Endothelial cell of umbilical vein (primary cell): ENCODE results near the gene CDC20. TPM values are rescaled to one million over a fixed set of nuclear protein-coding genes. Genes with fewer than 3 reads are reported as not detected.

Experiments used
- BruUV-seq: library from RNA; stranded (reverse); fragments of 400-500 nt; replicated peaks from 2 replicates; lab custom pipeline; 2021; lab: Mats Ljungman, UMichigan
- CTCF ChIA-PET: fragments of 300-600, 350-600 bp; sonication (Branson Sonifier 250); formaldehyde crosslinking; loops from one replicate; lab custom pipeline; 2021; ENCODE audit warnings: antibody characterized with exemption, inconsistent platforms; lab: Charles Lee
- POLR2A ChIA-PET: fragments of 300-600, 350-600 bp; sonication (Branson Sonifier 250); formaldehyde crosslinking; loops from one replicate; lab custom pipeline; 2021; ENCODE audit warnings: antibody characterized with exemption, inconsistent platforms; lab: Charles Lee
- DNase-seq: peaks from one replicate; pipeline ENCODE4 v3.0.0-alpha.2; 2011; ENCODE audit warnings: low read depth, low spot score
- FAIRE-seq: peaks from 2 replicates; lab custom pipeline; 2011; peaks lifted over from hg19 to GRCh38; lab: Jason Lieb, UNC
- H2AFZ ChIP-seq: 2 replicates; pipeline ENCODE4 v1.6.0; 2012; ENCODE audit warnings: low read depth, low read length, control low read depth, inconsistent platforms
- H3K27ac ChIP-seq: 2 replicates; pipeline ENCODE4 v1.5.1; 2011; ENCODE audit warnings: low read depth, mild to moderate bottlenecking, control low read depth, low read length, moderate library complexity; ENCODE audit not compliant: insufficient read depth
- H3K27me3 ChIP-seq, 2 experiments: 2 replicates each; pipeline versions ENCODE4 v1.6.0 to v1.6.1; 2011; ENCODE audit warnings: low read length in 2 of 2, mixed read lengths in 1 of 2; ENCODE audit not compliant: control insufficient read depth in 2 of 2, insufficient read depth in 2 of 2
- H3K36me3 ChIP-seq, 2 experiments: 2 replicates in 1 of 2; 3 replicates in 1 of 2; pipeline ENCODE4 v1.5.1; 2011; ENCODE audit warnings: low read length in 2 of 2, mild to moderate bottlenecking in 1 of 2, moderate library complexity in 1 of 2; ENCODE audit not compliant: control insufficient read depth in 2 of 2, insufficient read depth in 2 of 2; ENCODE audit errors: extremely low read depth in 1 of 2
- H3K4me1 ChIP-seq: 3 replicates; pipeline ENCODE4 v1.5.1; 2011; ENCODE audit warnings: mild to moderate bottlenecking, low read length; ENCODE audit not compliant: control insufficient read depth, insufficient read depth; ENCODE audit errors: extremely low read depth
- H3K4me2 ChIP-seq: 2 replicates; pipeline ENCODE4 v1.6.1; 2011; ENCODE audit warnings: low read length, control low read depth, mixed read lengths; ENCODE audit not compliant: insufficient read depth
- H3K4me3 ChIP-seq, 3 experiments: fragments of 200-600 bp in 1 of 3; sonication (generic), shearing (Covaris generic) in 1 of 3; replicated peaks in 1 of 3; 2 replicates each; pipeline ENCODE4 v1.5.1; 2011 to 2016; ENCODE audit warnings: control low read depth in 3 of 3, low read length in 3 of 3, mild to moderate bottlenecking in 2 of 3, inconsistent platforms in 1 of 3, low read depth in 1 of 3, moderate library complexity in 1 of 3; ENCODE audit not compliant: insufficient read depth in 1 of 3
- H3K79me2 ChIP-seq: 2 replicates; pipeline ENCODE4 v1.6.0; 2012; ENCODE audit warnings: low read length, inconsistent platforms; ENCODE audit not compliant: control insufficient read depth, insufficient read depth
- H3K9ac ChIP-seq: replicated peaks from 2 replicates; pipeline ENCODE3; 2011; ENCODE audit warnings: low read length, control low read depth; ENCODE audit not compliant: insufficient read depth; ENCODE audit errors: extremely low read depth
- H3K9me1 ChIP-seq: replicated peaks from 3 replicates; pipeline ENCODE4 v1.6.0; 2011; ENCODE audit warnings: mild to moderate bottlenecking, low read length; ENCODE audit not compliant: control insufficient read depth, insufficient read depth; ENCODE audit errors: extremely low read depth
- H3K9me3 ChIP-seq: replicated peaks from 2 replicates; pipeline ENCODE4 v1.5.1; 2012; ENCODE audit warnings: low read length, inconsistent platforms; ENCODE audit not compliant: control insufficient read depth, insufficient read depth
- H4K20me1 ChIP-seq: replicated peaks from 2 replicates; pipeline ENCODE3; 2011; ENCODE audit warnings: mild to moderate bottlenecking, low read length; ENCODE audit not compliant: control insufficient read depth, insufficient read depth; ENCODE audit errors: extremely low read depth
- CTCF ChIP-seq, 2 donors: IDR thresholded peaks; 1 replicate in 1 of 2; 2 replicates in 1 of 2; pipeline ENCODE4 v1.5.1; 2011; ENCODE audit warnings: low read length in 2 of 2, mild to moderate bottlenecking in 2 of 2, moderate library complexity in 2 of 2, control low read depth in 1 of 2, inconsistent platforms in 1 of 2, low read depth in 1 of 2; ENCODE audit not compliant: insufficient read depth in 1 of 2; ENCODE audit errors: extremely low read depth in 1 of 2
- EZH2 ChIP-seq: IDR thresholded peaks from 2 replicates; pipeline ENCODE4 v1.6.1; 2012; ENCODE audit warnings: borderline replicate concordance, low read depth, mild to moderate bottlenecking, moderate library complexity, low read length, inconsistent platforms; ENCODE audit not compliant: severe bottlenecking
- FOS ChIP-seq: IDR thresholded peaks from 2 replicates; pipeline ENCODE4 v1.6.1; 2011; ENCODE audit warnings: mild to moderate bottlenecking, low read length, moderate library complexity, borderline replicate concordance; ENCODE audit not compliant: insufficient read depth
- GATA2 ChIP-seq: IDR thresholded peaks from 2 replicates; pipeline ENCODE4 v1.7.0; 2011; ENCODE audit warnings: low read depth, mild to moderate bottlenecking, moderate library complexity, mixed read lengths, low read length; ENCODE audit not compliant: insufficient read length, insufficient read depth
- JUN ChIP-seq: IDR thresholded peaks from 2 replicates; pipeline ENCODE4 v1.6.1; 2011; ENCODE audit warnings: borderline replicate concordance, low read depth; ENCODE audit not compliant: insufficient read length, insufficient read depth
- MAX ChIP-seq: IDR thresholded peaks from 2 replicates; pipeline ENCODE4 v1.6.1; 2011; ENCODE audit not compliant: insufficient read depth, insufficient read length
- MYC ChIP-seq: IDR thresholded peaks from one replicate; pipeline ENCODE4 v1.6.1; 2011; ENCODE audit warnings: mild to moderate bottlenecking, low read depth, low read length
- POLR2A ChIP-seq: IDR thresholded peaks from 2 replicates; pipeline ENCODE4 v1.6.1; 2012; ENCODE audit warnings: low read depth, mild to moderate bottlenecking, control low read depth, low read length
- POLR2AphosphoS5 ChIP-seq: IDR thresholded peaks from 2 replicates; pipeline ENCODE4 v1.6.1; 2012; ENCODE audit warnings: low read depth, mild to moderate bottlenecking, control low read depth, low read length, moderate library complexity; ENCODE audit not compliant: insufficient read depth
- dilution Hi-C: fragments of 300-500 bp; cut with MboI; formaldehyde crosslinking; loops from one replicate; pipeline ENCODE4 v1.15.0; 2019; ENCODE audit warnings: low sequenced_read_pairs; ENCODE audit not compliant: extremely low pct_ligation_motif_present
- intact Hi-C: fragments of 100-400 bp; cut with micrococcal nuclease; formaldehyde crosslinking; loops from one replicate; pipeline ENCODE4 v1.10.0; 2022
- polyA plus RNA-seq, 4 experiments: library from polyadenylated mRNA; depleted of rRNA in 3 of 4; stranded (reverse) in 3 of 4; unstranded in 1 of 4; fragments of >200 nt; gene quantifications; 2 replicates each; pipeline versions ENCODE4 v1.2.1 to v1.2.3, GENCODE V29; 2011 to 2012; ENCODE audit warnings: missing spikeins in 1 of 4
- total RNA-seq: library from RNA; stranded (reverse); gene quantifications from 2 replicates; pipeline ENCODE4 v1.2.3, GENCODE V29; 2021

The CDC20 gene
- total and polyA plus RNA-seq, 2 donors (not counting 3 experiments of a cell fraction or from before 2014, with no cell fraction given), result 129 to 170 TPM

GRCh38 chr1:43370564-43370963 lies 11.8 kb downstream of the CDC20 start:
- dilution Hi-C loops, result no loop called here
- intact Hi-C loops, result no loop called here
- FAIRE-seq (no peak), DNase-seq (no peak)
- H3K4me2 ChIP-seq, result no peak overlapping the region
- no peak overlapping the region for H3K9ac ChIP-seq
- no peak overlapping the region for H3K4me3 ChIP-seq
- H4K20me1 ChIP-seq, result no peaks in the 10 kb centered on the region
- no peak overlapping the region for H2AFZ ChIP-seq
- BruUV-seq, result no TSS peak
- H3K9me1 ChIP-seq, result no peaks in the 10 kb centered on the region
- no peaks in the 10 kb centered on the region for H3K36me3 ChIP-seq
- no peak for TF ChIP-seq JUN
- no peak for TF ChIP-seq MYC
- no peak for TF ChIP-seq EZH2
- TF ChIP-seq GATA2, result no peak
- TF ChIP-seq POLR2A, result no peak
- TF ChIP-seq MAX, result no peak
- no peak for TF ChIP-seq FOS
- no peak for TF ChIP-seq POLR2AphosphoS5
- no peak for TF ChIP-seq CTCF (IDR thresholded peaks at IDR 0.05; ENCODE audit: extremely low read depth in 1 of 2, insufficient read depth in 1 of 2, low read depth in 1 of 2, low read length in 2 of 2)
- POLR2A ChIA-PET, result no interaction called here
- CTCF ChIA-PET, result no interaction called here
- H3K9me3 ChIP-seq, result no peaks in the 10 kb centered on the region
- no peak overlapping the region for H3K27ac ChIP-seq
- no peaks in the 10 kb centered on the region for H3K27me3 ChIP-seq
- peaks cover 42% of the 10 kb centered on the region for H3K4me1 ChIP-seq
- H3K79me2 ChIP-seq, result peaks cover 35% of the 10 kb centered on the region
